GM13977 (cell line): ENCODE measurements around the gene TUBA8.
"Not testable (repeated sequence)": the region's sequence is repeated elsewhere in the genome, so short reads cannot be mapped to it uniquely, and the experiment has no call there.

ENCODE experiments used
- DNase-seq: peaks from one replicate; pipeline ENCODE4 v3.0.0; 2012; ENCODE audit warnings: low spot score
- in situ Hi-C: fragments of 300-500 bp; cut with MboI; formaldehyde crosslinking; loops from one replicate; pipeline ENCODE4 v1.12.0; 2022; ENCODE audit warnings: low sequenced_read_pairs, low pct_unique_long_range_greater_than_20kb, mixed read lengths, inconsistent platforms; ENCODE audit not compliant: unreplicated experiment
- TF ChIP-seq, protein P1 (sequence below): IDR thresholded peaks from 2 replicates; pipeline ENCODE4 v1.5.1; 2012; ENCODE audit warnings: mild to moderate bottlenecking, control low read depth; ENCODE audit not compliant: insufficient read depth; ENCODE audit errors: extremely low read depth, missing control alignments

Gene TUBA8

GRCh38 chr22:18071968-18072310 lies 38.7 kb upstream of the TUBA8 start:
- no peak for DNase-seq
- in situ Hi-C loops: loop anchor here (10.0 kb wide), 1 partner anchor 237 kb away; no protein-coding TSS in a partner anchor
- TF ChIP-seq, protein P1, sequence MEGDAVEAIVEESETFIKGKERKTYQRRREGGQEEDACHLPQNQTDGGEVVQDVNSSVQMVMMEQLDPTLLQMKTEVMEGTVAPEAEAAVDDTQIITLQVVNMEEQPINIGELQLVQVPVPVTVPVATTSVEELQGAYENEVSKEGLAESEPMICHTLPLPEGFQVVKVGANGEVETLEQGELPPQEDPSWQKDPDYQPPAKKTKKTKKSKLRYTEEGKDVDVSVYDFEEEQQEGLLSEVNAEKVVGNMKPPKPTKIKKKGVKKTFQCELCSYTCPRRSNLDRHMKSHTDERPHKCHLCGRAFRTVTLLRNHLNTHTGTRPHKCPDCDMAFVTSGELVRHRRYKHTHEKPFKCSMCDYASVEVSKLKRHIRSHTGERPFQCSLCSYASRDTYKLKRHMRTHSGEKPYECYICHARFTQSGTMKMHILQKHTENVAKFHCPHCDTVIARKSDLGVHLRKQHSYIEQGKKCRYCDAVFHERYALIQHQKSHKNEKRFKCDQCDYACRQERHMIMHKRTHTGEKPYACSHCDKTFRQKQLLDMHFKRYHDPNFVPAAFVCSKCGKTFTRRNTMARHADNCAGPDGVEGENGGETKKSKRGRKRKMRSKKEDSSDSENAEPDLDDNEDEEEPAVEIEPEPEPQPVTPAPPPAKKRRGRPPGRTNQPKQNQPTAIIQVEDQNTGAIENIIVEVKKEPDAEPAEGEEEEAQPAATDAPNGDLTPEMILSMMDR: no peak

DNA sequence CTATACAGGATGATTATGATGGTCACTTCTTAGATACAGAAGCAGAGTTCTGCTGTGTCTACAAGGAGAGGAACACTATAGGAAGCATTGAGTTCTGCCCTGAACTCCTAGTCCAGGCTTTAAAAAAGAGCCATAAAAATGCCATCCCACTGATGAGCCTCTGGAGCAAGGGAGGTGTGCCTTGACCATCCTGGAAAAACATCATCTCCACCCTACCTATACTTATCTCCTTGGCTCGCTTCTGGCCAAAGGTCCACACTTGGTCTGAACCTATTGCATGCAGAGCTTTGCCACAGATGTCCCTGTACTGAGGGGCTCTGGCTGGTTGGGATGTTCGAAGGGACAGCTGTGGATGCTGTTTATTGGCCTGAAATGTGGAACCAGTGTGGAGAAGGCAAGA lies 37.1 kb upstream of the TUBA8 start:
- in situ Hi-C loops: loop anchor here (10.0 kb wide), 1 partner anchor 239 kb away; no protein-coding TSS in a partner anchor
- no peak for DNase-seq
- TF ChIP-seq, protein P1: no peak

DNA sequence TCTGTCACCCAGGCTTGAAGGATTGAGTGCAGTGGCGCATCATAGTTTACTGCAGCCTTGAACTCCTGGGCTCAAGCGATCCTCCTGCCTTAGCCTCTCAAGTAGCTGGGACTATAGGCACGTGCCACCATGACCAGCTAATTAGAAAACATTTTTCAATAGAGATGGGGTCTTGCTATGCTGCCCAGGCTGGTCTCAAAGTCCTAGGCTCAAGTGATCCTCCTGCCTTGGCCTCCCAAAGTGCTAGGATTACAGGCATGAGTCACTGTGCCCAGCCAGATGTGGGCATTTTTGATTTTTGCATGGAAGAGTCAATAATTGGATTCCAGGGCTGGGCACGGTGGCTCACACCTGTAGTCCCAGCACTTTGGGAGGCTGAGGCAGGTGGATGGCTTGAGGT lies 36.7 kb upstream of the TUBA8 start:
- in situ Hi-C loops: loop anchor here (10.0 kb wide), 1 partner anchor 239 kb away; no protein-coding TSS in a partner anchor
- DNase-seq: not testable (repeated sequence)

- in situ Hi-C loops: loop anchor here (10.0 kb wide), 1 partner anchor 240 kb away; no protein-coding TSS in a partner anchor
- TF ChIP-seq, protein P1: no peak
- DNase-seq: no peak
Observed at GRCh38 chr22:18075101-18075719, 35.4 kb upstream of the TUBA8 start.

DNA sequence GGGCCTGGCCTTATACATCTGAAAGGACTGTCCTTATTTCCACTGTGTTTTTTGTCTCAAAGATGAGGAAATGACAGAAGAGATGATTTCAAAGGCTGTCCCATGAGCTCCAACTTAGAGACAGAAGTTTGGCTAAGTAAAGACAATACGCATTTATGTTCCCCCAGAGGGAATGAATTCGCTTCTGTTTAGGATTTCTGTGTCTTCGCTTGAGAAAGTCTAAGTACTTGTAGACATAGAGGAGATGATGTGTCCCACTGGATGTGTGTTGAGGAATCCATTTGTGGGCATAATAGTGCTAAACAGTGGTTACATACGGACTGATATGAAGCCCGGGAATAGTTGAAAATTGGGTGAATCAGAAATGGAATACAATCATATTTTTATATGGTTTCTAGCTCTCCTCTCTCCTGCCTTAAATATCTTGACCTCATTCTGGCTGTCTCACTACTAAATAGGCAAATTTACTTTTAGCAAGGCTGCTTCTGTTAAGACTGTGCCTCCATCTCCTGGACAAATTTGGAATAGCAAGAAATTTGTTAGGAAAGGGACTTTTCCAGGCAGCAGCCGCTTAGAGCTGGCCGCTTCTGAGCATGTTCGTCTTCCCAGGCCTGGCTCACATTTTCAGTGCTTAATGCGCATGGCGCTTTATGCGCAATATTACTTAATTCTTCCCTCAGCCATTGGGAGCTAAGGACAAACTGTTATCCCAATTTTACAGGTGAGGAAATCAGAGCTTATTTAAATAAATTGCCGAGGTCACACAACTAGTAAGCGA lies 34.7 kb upstream of the TUBA8 start:
- DNase-seq: peak; percentile 66
- TF ChIP-seq, protein P1: peak; percentile 73
- in situ Hi-C loops: loop anchor here (10.0 kb wide), 1 partner anchor 241 kb away; no protein-coding TSS in a partner anchor

- no peak for DNase-seq
- TF ChIP-seq, protein P1: no peak
- in situ Hi-C loops: loop anchor here (10.0 kb wide), 1 partner anchor 242 kb away; no protein-coding TSS in a partner anchor
Observed at GRCh38 chr22:18077087-18077638, 33.4 kb upstream of the TUBA8 start.
